GM23338 (cell line): ENCODE results near the gene MORC4. TPM values are rescaled to one million over a fixed set of nuclear protein-coding genes. Genes with fewer than 3 reads are reported as not detected.

Experiments used
- ATAC-seq: fragments of 200-7000 bp; cut with Tn5 transposase; 3 replicates; pipeline ENCODE4 v1.9.1; 2020
- DNase-seq: peaks from one replicate; pipeline ENCODE4 v3.0.0-alpha.2; 2015; ENCODE audit warnings: low spot score
- H2AFZ ChIP-seq: fragments of 200-600 bp; sonication (generic); 2 replicates; pipeline ENCODE4 v1.8.0; 2016; ENCODE audit warnings: antibody characterized with exemption, mild to moderate bottlenecking, moderate library complexity
- H3F3A ChIP-seq: fragments of 200-600 bp; sonication (generic); replicated peaks from 2 replicates; pipeline ENCODE4 v1.8.0; 2017; ENCODE audit warnings: antibody characterized with exemption, mixed run types, low read depth
- H3K27ac ChIP-seq: fragments of 200-600 bp; sonication (generic); 2 replicates; pipeline ENCODE4 v1.6.1; 2016; ENCODE audit warnings: low read depth
- H3K27me3 ChIP-seq: fragments of 200-600 bp; sonication (generic); 2 replicates; pipeline ENCODE4 v1.8.0; 2016; ENCODE audit warnings: mild to moderate bottlenecking, mixed run types, moderate library complexity; ENCODE audit not compliant: insufficient read depth
- H3K36me3 ChIP-seq: fragments of 200-600 bp; sonication (generic); 2 replicates; pipeline ENCODE4 v1.8.0; 2016; ENCODE audit warnings: mild to moderate bottlenecking; ENCODE audit not compliant: insufficient read depth
- H3K4me1 ChIP-seq: fragments of 200-600 bp; sonication (generic); 2 replicates; pipeline ENCODE4 v1.8.0; 2016; ENCODE audit warnings: mild to moderate bottlenecking, moderate library complexity; ENCODE audit not compliant: insufficient read depth
- H3K4me2 ChIP-seq: fragments of 200-600 bp; sonication (generic); 2 replicates; pipeline ENCODE4 v1.7.1; 2017; ENCODE audit warnings: mixed run types
- H3K4me3 ChIP-seq: fragments of 200-600 bp; sonication (generic); 2 replicates; pipeline ENCODE4 v1.6.1; 2016; ENCODE audit warnings: mixed run types
- H3K79me2 ChIP-seq: fragments of 200-600 bp; sonication (generic); replicated peaks from 2 replicates; pipeline ENCODE4 v1.8.0; 2017; ENCODE audit warnings: mild to moderate bottlenecking; ENCODE audit not compliant: insufficient read depth
- H3K9me2 ChIP-seq: fragments of 200-600 bp; sonication (generic); 2 replicates; pipeline ENCODE4 v1.8.0; 2017; ENCODE audit not compliant: insufficient read depth
- H4K20me1 ChIP-seq: fragments of 200-600 bp; sonication (generic); replicated peaks from 2 replicates; pipeline ENCODE4 v1.8.0; 2017; ENCODE audit warnings: mild to moderate bottlenecking; ENCODE audit not compliant: insufficient read depth
- H3K27ac Mint-ChIP-seq: 2 replicates; pipeline ENCODE4 v1.8.0; 2020; ENCODE audit warnings: inconsistent platforms, mild to moderate bottlenecking, moderate library complexity, mixed read lengths
- H3K27me3 Mint-ChIP-seq: 3 replicates; pipeline ENCODE4 v1.8.0; 2022; ENCODE audit warnings: low read depth, mild to moderate bottlenecking, moderate library complexity, mixed read lengths, inconsistent platforms; ENCODE audit not compliant: insufficient read depth, poor library complexity
- H3K36me3 Mint-ChIP-seq: 3 replicates; pipeline ENCODE4 v1.8.0; 2021; ENCODE audit warnings: low read depth, mild to moderate bottlenecking, inconsistent platforms, moderate library complexity, mixed read lengths
- H3K4me1 Mint-ChIP-seq: 3 replicates; pipeline ENCODE4 v1.8.0; 2020; ENCODE audit warnings: mild to moderate bottlenecking, inconsistent platforms, mixed read lengths
- H3K4me3 Mint-ChIP-seq: 3 replicates; pipeline ENCODE4 v1.8.0; 2021; ENCODE audit warnings: moderate library complexity, mild to moderate bottlenecking, inconsistent platforms, mixed read lengths
- H3K9me3 Mint-ChIP-seq: 3 replicates; pipeline ENCODE4 v1.8.0; 2020; ENCODE audit warnings: moderate library complexity, mild to moderate bottlenecking, inconsistent platforms, mixed read lengths
- CREB1 ChIP-seq: fragments of 250-450 bp; sonication (Bioruptor Pico); IDR thresholded peaks from 2 replicates; pipeline ENCODE4 v1.5.0; 2020; ENCODE audit warnings: low read depth, mild to moderate bottlenecking, moderate library complexity
- CTCF ChIP-seq, 2 experiments: fragments of 200-600 bp in 1 of 2; sonication (generic) in 1 of 2; conservative IDR thresholded peaks; 2 replicates each; pipeline versions ENCODE4 v1.5.1 to v1.6.1; 2016 to 2017; ENCODE audit warnings: antibody characterized with exemption in 2 of 2, low read depth in 2 of 2, mild to moderate bottlenecking in 2 of 2, moderate library complexity in 1 of 2
- ETS1 ChIP-seq: IDR thresholded peaks from 2 replicates; pipeline ENCODE4 v1.6.1; 2016; ENCODE audit warnings: antibody characterized with exemption
- EZH2 ChIP-seq: fragments of 200-600 bp; sonication (generic); IDR thresholded peaks from one replicate; pipeline ENCODE4 v1.8.0; 2017; ENCODE audit warnings: antibody characterized with exemption, mild to moderate bottlenecking, low read depth; ENCODE audit not compliant: unreplicated experiment
- NANOG ChIP-seq: IDR thresholded peaks from 2 replicates; pipeline ENCODE4 v1.6.1; 2016; ENCODE audit warnings: antibody characterized with exemption, borderline replicate concordance
- POLR2AphosphoS5 ChIP-seq: IDR thresholded peaks from 2 replicates; pipeline ENCODE4 v1.6.1; 2016; ENCODE audit warnings: antibody characterized with exemption, low read depth
- REST ChIP-seq: IDR thresholded peaks from one replicate; pipeline ENCODE4 v1.6.1; 2018; ENCODE audit warnings: antibody characterized with exemption; ENCODE audit not compliant: unreplicated experiment
- STAT1 ChIP-seq: IDR thresholded peaks from one replicate; pipeline ENCODE4 v1.6.1; 2016; ENCODE audit warnings: antibody characterized with exemption; ENCODE audit not compliant: unreplicated experiment
- ZNF114 ChIP-seq: fragments of 250-450 bp; sonication (Bioruptor Pico); IDR thresholded peaks from 2 replicates; pipeline ENCODE4 v1.5.0; 2020; ENCODE audit warnings: mild to moderate bottlenecking, moderate library complexity
- ZNF331 ChIP-seq: fragments of 250-450 bp; sonication (Bioruptor Pico); IDR thresholded peaks from 2 replicates; pipeline ENCODE4 v1.5.0; 2020; ENCODE audit warnings: low read depth, mild to moderate bottlenecking, moderate library complexity
- polyA plus RNA-seq: library from polyadenylated mRNA; unstranded; fragments of >200 nt; fragmentation: Nextera tagmentation; extraction: Ambion mirVana; gene quantifications from 2 replicates; pipeline ENCODE4 v1.2.1, GENCODE V29; 2016
- total RNA-seq: library from RNA; depleted of rRNA; stranded (reverse); fragments of >200 nt; shearing (Covaris generic); gene quantifications from 2 replicates; pipeline ENCODE4 v1.2.3, GENCODE V29; 2014

The MORC4 gene
- total and polyA plus RNA-seq, 2 experiments from 2014 or later: 1.6 to 1.7 TPM

- Mint-ChIP-seq H3K36me3 (no peaks in the 10 kb centered on the region), H3K4me3 (no peak overlapping the region)
- ATAC-seq: no peak
Observed at GRCh38 chrX:106906361-106906760, 93.7 kb downstream of the MORC4 start.

More at GRCh38 chrX:106906361-106906760, 93.7 kb downstream of the MORC4 start:
- peaks cover 1% of the 10 kb centered on the region for H3K27me3 Mint-ChIP-seq
- H3K27ac Mint-ChIP-seq: no peak overlapping the region
- Histone ChIP-seq H3K4me1 (no peaks in the 10 kb centered on the region), H4K20me1 (no peaks in the 10 kb centered on the region), H3K4me2 (no peak overlapping the region), H3K36me3 (no peaks in the 10 kb centered on the region), H3K79me2 (no peaks in the 10 kb centered on the region), H3K27me3 (no peaks in the 10 kb centered on the region), H3K9me2 (no peaks in the 10 kb centered on the region), H3F3A (no peaks in the 10 kb centered on the region), H3K27ac (no peak overlapping the region), H2AFZ (no peak overlapping the region), H3K4me3 (no peak overlapping the region)
- no peaks in the 10 kb centered on the region for H3K9me3 Mint-ChIP-seq
- TF ChIP-seq ZNF114 (CRISPR knock-in tag): no peak
- TF ChIP-seq EZH2: no peak
- no peak for TF ChIP-seq ETS1
- TF ChIP-seq NANOG: no peak
- no peak for TF ChIP-seq STAT1
- TF ChIP-seq POLR2AphosphoS5: no peak
- TF ChIP-seq ZNF331: no peak
- TF ChIP-seq CTCF (conservative IDR thresholded peaks at IDR 0.05; ENCODE audit: low read depth in 2 of 2): no peak
- TF ChIP-seq REST: no peak
- no peak for TF ChIP-seq CREB1 (CRISPR knock-in tag)
- H3K4me1 Mint-ChIP-seq: no peaks in the 10 kb centered on the region
- DNase-seq: no peak
